ENCODE data around the gene ANKRD11. TPM values are rescaled to one million over a fixed set of nuclear protein-coding genes. Genes with fewer than 3 reads are reported as not detected.
"Not testable (repeated sequence)": the region's sequence is repeated elsewhere in the genome, so short reads cannot be mapped to it uniquely, and the experiment has no call there.

ANKRD11 gene
- total RNA-seq, 2 experiments from 2014 or later = 126 to 133 TPM

- DNase-seq = peak; percentile 23
- intact Hi-C loops (cut with micrococcal nuclease) = loop anchor here (2.0 to 5.0 kb wide), 2 partner anchors 22 to 45 kb away; no protein-coding TSS in a partner anchor
- Mint-ChIP-seq H3K4me1 (ENCODE audit: low read depth) (peaks cover 83% of the 10 kb centered on the region), H3K4me3 (peak overlapping the region; percentile 4), H3K27ac (peak overlapping the region; percentile 82)
- H3K36me3 Mint-ChIP-seq, CTCF ChIA-PET, H3K27me3 Mint-ChIP-seq, H3K9me3 Mint-ChIP-seq, POLR2A ChIA-PET: not testable (repeated sequence)
Measured at GRCh38 chr16:89382555-89382954, 107.8 kb downstream of the ANKRD11 start.

DNA sequence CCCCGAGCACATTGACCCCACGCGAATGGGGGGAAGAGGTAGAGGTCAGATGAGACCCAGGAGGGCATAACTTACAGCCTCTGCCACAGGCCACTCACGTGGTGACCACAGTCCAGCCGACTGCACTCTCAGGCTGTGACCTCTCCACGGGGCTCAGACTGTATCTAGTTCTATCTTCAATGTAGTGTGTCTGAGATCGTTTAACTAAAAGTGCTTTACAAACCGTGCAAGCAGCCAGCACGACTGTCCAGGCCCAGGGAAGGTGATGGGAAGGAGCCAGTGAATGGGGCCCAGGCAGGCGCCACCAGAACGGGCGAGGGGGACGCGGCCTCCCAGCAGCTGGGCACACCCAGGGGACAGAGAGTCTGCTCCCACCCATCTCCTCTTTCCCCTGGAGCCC, 108.6 kb downstream of the ANKRD11 start:
- DNase-seq = no peak
- peaks cover 85% of the 10 kb centered on the region for H3K4me1 Mint-ChIP-seq (ENCODE audit: low read depth)
- intact Hi-C loops (cut with micrococcal nuclease) = loop anchor here (2.0 to 5.0 kb wide), 2 partner anchors 21 to 46 kb away; no protein-coding TSS in a partner anchor
- CTCF ChIA-PET = interaction anchor here (0.7 kb wide), 1 partner anchor 263 kb away, joined by 3 read pairs; no protein-coding TSS in a partner anchor
- H3K27me3 Mint-ChIP-seq = no peaks in the 10 kb centered on the region
- H3K36me3 Mint-ChIP-seq = peaks cover 4% of the 10 kb centered on the region
- POLR2A ChIA-PET = no interaction called here
- peak overlapping the region; percentile 58 for H3K27ac Mint-ChIP-seq
- no peaks in the 10 kb centered on the region for H3K9me3 Mint-ChIP-seq
- no peak overlapping the region for H3K4me3 Mint-ChIP-seq

GRCh38 chr16:89380681-89381080, 109.7 kb downstream of the ANKRD11 start:
- H3K9me3 Mint-ChIP-seq = peaks cover 3% of the 10 kb centered on the region
- H3K27ac Mint-ChIP-seq = peak overlapping the region; percentile 64
- peaks cover 84% of the 10 kb centered on the region for H3K4me1 Mint-ChIP-seq (ENCODE audit: low read depth)
- no peaks in the 10 kb centered on the region for H3K27me3 Mint-ChIP-seq
- intact Hi-C loops (cut with micrococcal nuclease) = loop anchor here (5.0 kb wide), 1 partner anchor 47 kb away; no protein-coding TSS in a partner anchor
- no peak for DNase-seq
- POLR2A ChIA-PET = no interaction called here
- peaks cover 9% of the 10 kb centered on the region for H3K36me3 Mint-ChIP-seq
- no peak overlapping the region for H3K4me3 Mint-ChIP-seq
- CTCF ChIA-PET = no interaction called here

DNA sequence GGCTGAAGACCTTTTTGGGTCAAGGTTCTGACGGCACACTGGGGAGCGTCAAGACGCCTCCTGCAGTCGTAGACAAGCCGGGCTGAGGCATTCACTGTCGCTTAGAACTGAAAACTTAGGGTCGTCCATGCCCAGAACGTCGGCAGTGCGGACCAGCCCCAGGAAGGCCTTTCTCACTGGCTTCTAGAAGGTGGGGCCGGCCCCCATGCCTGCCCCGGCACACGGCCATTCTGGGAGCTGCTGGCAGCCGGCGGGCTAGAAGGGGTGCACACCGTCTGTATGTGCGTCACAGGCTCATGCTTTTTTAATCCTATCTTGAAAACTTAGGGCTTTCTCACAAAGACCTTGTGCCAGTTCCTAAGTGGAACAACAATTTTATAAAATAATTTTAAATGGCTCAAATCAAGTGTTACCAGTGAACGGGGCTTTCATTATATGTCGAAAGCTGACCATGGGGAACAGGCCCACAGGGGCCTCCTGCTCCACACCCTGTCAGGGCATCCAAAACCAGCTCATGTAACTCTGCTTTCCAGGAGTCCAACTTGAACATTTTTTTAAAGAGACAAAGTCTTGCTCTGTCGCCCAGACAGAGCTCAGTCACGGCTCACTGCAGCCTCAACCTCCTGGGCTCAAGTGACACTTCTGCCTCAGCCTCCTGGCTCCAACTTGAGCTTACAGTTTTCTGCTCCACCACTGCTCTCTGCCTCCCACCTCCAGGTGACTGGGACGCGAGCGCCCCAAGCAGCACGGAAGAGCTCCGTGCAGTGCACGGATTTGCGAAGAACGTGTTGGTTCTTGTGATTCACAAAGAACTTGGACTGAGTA, 111.2 kb downstream of the ANKRD11 start:
- no peak for DNase-seq
- Mint-ChIP-seq H3K36me3 (peaks cover 10% of the 10 kb centered on the region), H3K4me3 (no peak overlapping the region), H3K27me3 (no peaks in the 10 kb centered on the region), H3K9me3 (peaks cover 3% of the 10 kb centered on the region), H3K4me1 (ENCODE audit: low read depth) (peaks cover 82% of the 10 kb centered on the region), H3K27ac (peak overlapping the region; percentile 12)
- ChIA-PET CTCF (interaction anchor here (0.7 to 1.2 kb wide), 3 partner anchors 46 to 130 kb away, joined by 3 read pairs; no protein-coding TSS in a partner anchor), POLR2A (interaction anchor here (0.5 kb wide), 1 partner anchor 67 kb away, joined by 8 read pairs; no protein-coding TSS in a partner anchor)
- intact Hi-C loops (cut with micrococcal nuclease) = no loop called here

- Mint-ChIP-seq H3K27ac (peak overlapping the region; percentile 40), H3K36me3 (peaks cover 16% of the 10 kb centered on the region), H3K4me3 (no peak overlapping the region), H3K27me3 (no peaks in the 10 kb centered on the region), H3K4me1 (ENCODE audit: low read depth) (peaks cover 78% of the 10 kb centered on the region), H3K9me3 (peaks cover 3% of the 10 kb centered on the region)
- CTCF ChIA-PET = no interaction called here
- no peak for DNase-seq
- intact Hi-C loops (cut with micrococcal nuclease) = no loop called here
- POLR2A ChIA-PET = interaction anchor here (0.5 kb wide), 1 partner anchor 501 kb away, joined by 4 read pairs; no protein-coding TSS in a partner anchor
Measured at GRCh38 chr16:89377453-89377848, 112.9 kb downstream of the ANKRD11 start.

DNA sequence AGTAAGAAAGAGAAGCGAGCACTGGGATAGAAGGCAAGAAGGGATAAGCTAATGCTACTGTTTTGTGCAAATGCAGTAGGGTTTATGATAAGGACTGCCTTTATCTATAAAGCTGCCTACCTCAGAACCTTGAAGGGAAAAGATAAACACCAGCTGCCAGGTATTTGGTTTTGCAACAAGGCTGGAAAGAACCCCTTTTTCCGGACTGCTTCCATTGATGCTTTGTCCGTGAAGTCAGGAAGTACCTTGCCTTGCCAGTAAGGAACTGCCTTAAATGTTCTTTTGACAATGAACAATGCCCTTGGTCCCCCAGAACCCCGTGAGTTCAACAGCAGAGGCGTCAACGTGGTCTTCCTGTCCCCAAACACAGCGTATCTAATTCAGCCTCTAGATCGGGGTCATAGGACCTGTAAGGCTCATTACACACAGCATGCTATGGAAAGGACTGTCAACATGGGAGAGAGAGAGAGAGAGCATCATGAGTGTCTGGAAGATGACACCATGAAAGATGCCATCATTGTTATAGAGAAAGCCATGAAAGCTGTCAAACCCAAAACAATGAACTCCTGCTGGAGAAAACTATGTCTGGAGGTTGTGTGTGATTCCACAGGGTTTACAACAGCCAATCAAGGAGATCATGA, 113.4 kb downstream of the ANKRD11 start:
- peaks cover 3% of the 10 kb centered on the region for H3K9me3 Mint-ChIP-seq
- no peak for DNase-seq
- H3K36me3 Mint-ChIP-seq = peaks cover 16% of the 10 kb centered on the region
- H3K27ac Mint-ChIP-seq = peak overlapping the region; percentile 40
- intact Hi-C loops (cut with micrococcal nuclease) = no loop called here
- H3K4me1 Mint-ChIP-seq (ENCODE audit: low read depth) = peaks cover 75% of the 10 kb centered on the region
- H3K27me3 Mint-ChIP-seq = no peaks in the 10 kb centered on the region
- no peak overlapping the region for H3K4me3 Mint-ChIP-seq
- POLR2A ChIA-PET = no interaction called here
- CTCF ChIA-PET = no interaction called here

- H3K9me3 Mint-ChIP-seq = peaks cover 3% of the 10 kb centered on the region
- peaks cover 77% of the 10 kb centered on the region for H3K4me1 Mint-ChIP-seq (ENCODE audit: low read depth)
- H3K36me3 Mint-ChIP-seq = peaks cover 18% of the 10 kb centered on the region
- ChIA-PET CTCF (no interaction called here), POLR2A (no interaction called here)
- H3K27ac Mint-ChIP-seq = no peak overlapping the region
- intact Hi-C loops (cut with micrococcal nuclease) = no loop called here
- H3K27me3 Mint-ChIP-seq = no peaks in the 10 kb centered on the region
- H3K4me3 Mint-ChIP-seq = no peak overlapping the region
- DNase-seq = no peak
Measured at GRCh38 chr16:89375686-89376085, 114.7 kb downstream of the ANKRD11 start.

GRCh38 chr16:89375021-89375420, 115.3 kb downstream of the ANKRD11 start:
- Mint-ChIP-seq H3K9me3 (peaks cover 3% of the 10 kb centered on the region), H3K27me3 (no peaks in the 10 kb centered on the region), H3K27ac (no peak overlapping the region), H3K4me1 (ENCODE audit: low read depth) (peaks cover 77% of the 10 kb centered on the region), H3K36me3 (peaks cover 20% of the 10 kb centered on the region), H3K4me3 (no peak overlapping the region)
- ChIA-PET CTCF (no interaction called here), POLR2A (no interaction called here)
- intact Hi-C loops (cut with micrococcal nuclease) = no loop called here
- DNase-seq = no peak

- CTCF ChIA-PET = interaction anchor here (1.0 kb wide), 1 partner anchor 13 kb away, joined by 4 read pairs; no protein-coding TSS in a partner anchor
- Mint-ChIP-seq H3K4me1 (ENCODE audit: low read depth) (peaks cover 76% of the 10 kb centered on the region), H3K9me3 (peaks cover 3% of the 10 kb centered on the region), H3K27me3 (no peaks in the 10 kb centered on the region), H3K4me3 (no peak overlapping the region), H3K36me3 (peaks cover 19% of the 10 kb centered on the region), H3K27ac (no peak overlapping the region)
- no peak for DNase-seq
- POLR2A ChIA-PET = no interaction called here
- intact Hi-C loops (cut with micrococcal nuclease) = no loop called here
Measured at GRCh38 chr16:89374393-89374960, 115.9 kb downstream of the ANKRD11 start.

- Mint-ChIP-seq H3K4me3 (no peak overlapping the region), H3K36me3 (peaks cover 17% of the 10 kb centered on the region), H3K4me1 (ENCODE audit: low read depth) (peaks cover 79% of the 10 kb centered on the region), H3K27ac (no peak overlapping the region), H3K9me3 (peaks cover 3% of the 10 kb centered on the region), H3K27me3 (no peaks in the 10 kb centered on the region)
- DNase-seq = no peak
- ChIA-PET POLR2A (no interaction called here), CTCF (interaction anchor here (0.6 to 1.0 kb wide), 2 partner anchors 9 to 12 kb away, joined by 3 to 4 read pairs; no protein-coding TSS in a partner anchor)
- intact Hi-C loops (cut with micrococcal nuclease) = no loop called here
Measured at GRCh38 chr16:89373355-89374110, 116.8 kb downstream of the ANKRD11 start.

GRCh38 chr16:89371968-89372634, 118.3 kb downstream of the ANKRD11 start:
- Mint-ChIP-seq H3K27ac (no peak overlapping the region), H3K4me3 (no peak overlapping the region), H3K36me3 (peaks cover 17% of the 10 kb centered on the region), H3K9me3 (peaks cover 3% of the 10 kb centered on the region), H3K4me1 (ENCODE audit: low read depth) (peaks cover 72% of the 10 kb centered on the region), H3K27me3 (no peaks in the 10 kb centered on the region)
- ChIA-PET CTCF (interaction anchor here (1.0 kb wide), 1 partner anchor 54 kb away, joined by 3 read pairs; no protein-coding TSS in a partner anchor), POLR2A (no interaction called here)
- DNase-seq = no peak
- intact Hi-C loops (cut with micrococcal nuclease) = no loop called here
